H9 (cell line): ENCODE data around the gene CASD1. TPM values are rescaled to one million over a fixed set of nuclear protein-coding genes. Genes with fewer than 3 reads are reported as not detected.

ENCODE experiments used
- DNase-seq: peaks from one replicate; pipeline ENCODE4 v3.0.0-alpha.2; 2017
- H2AFZ ChIP-seq: one replicate; pipeline ENCODE4 v1.6.1; 2013; ENCODE audit warnings: mild to moderate bottlenecking, low read length, control low read depth, moderate library complexity
- H2AK5ac ChIP-seq: 2 replicates; pipeline ENCODE4 v1.6.1; 2013; ENCODE audit warnings: low read length, control low read depth, mixed read lengths; ENCODE audit not compliant: insufficient read length
- H2BK120ac ChIP-seq: one replicate; pipeline ENCODE4 v1.6.1; 2013; ENCODE audit warnings: low read depth, mild to moderate bottlenecking, low read length, control low read depth, inconsistent platforms; ENCODE audit not compliant: poor library complexity, severe bottlenecking
- H2BK12ac ChIP-seq: 2 replicates; pipeline ENCODE4 v1.6.1; 2013; ENCODE audit warnings: low read length, control low read depth, mixed read lengths, low read depth; ENCODE audit not compliant: insufficient read length
- H2BK15ac ChIP-seq: 2 replicates; pipeline ENCODE4 v1.6.1; 2013; ENCODE audit warnings: low read depth, low read length, control low read depth
- H2BK20ac ChIP-seq: one replicate; pipeline ENCODE4 v1.6.1; 2013; ENCODE audit warnings: low read depth, mild to moderate bottlenecking, low read length, control low read depth, inconsistent platforms; ENCODE audit not compliant: poor library complexity, severe bottlenecking
- H2BK5ac ChIP-seq: 2 replicates; pipeline ENCODE4 v1.6.1; 2013; ENCODE audit warnings: low read length, control low read depth, mixed read lengths; ENCODE audit not compliant: insufficient read length
- H3K14ac ChIP-seq: 2 replicates; pipeline ENCODE4 v1.6.1; 2013; ENCODE audit warnings: low read length, control low read depth; ENCODE audit not compliant: insufficient read depth
- H3K18ac ChIP-seq: 2 replicates; pipeline ENCODE4 v1.6.1; 2013; ENCODE audit warnings: low read depth, mild to moderate bottlenecking, mixed read lengths, low read length, control low read depth; ENCODE audit not compliant: insufficient read length
- H3K23ac ChIP-seq: 2 replicates; pipeline ENCODE4 v1.6.1; 2013; ENCODE audit warnings: low read length, control low read depth, mixed read lengths, low read depth; ENCODE audit not compliant: insufficient read length
- H3K23me2 ChIP-seq: 2 replicates; pipeline ENCODE4 v1.6.1; 2013; ENCODE audit warnings: low read depth, mild to moderate bottlenecking, mixed read lengths, low read length, control low read depth; ENCODE audit not compliant: insufficient read length, poor library complexity, severe bottlenecking
- H3K27ac ChIP-seq: 2 replicates; pipeline ENCODE4 v1.5.1; 2013; ENCODE audit warnings: low read length, control low read depth, mixed read lengths, low read depth; ENCODE audit not compliant: insufficient read length
- H3K27me3 ChIP-seq: 2 replicates; pipeline ENCODE4 v1.6.1; 2013; ENCODE audit warnings: low read length, control low read depth, inconsistent platforms; ENCODE audit not compliant: insufficient read depth
- H3K4ac ChIP-seq: 2 replicates; pipeline ENCODE4 v1.6.1; 2013; ENCODE audit warnings: low read depth, mild to moderate bottlenecking, control low read depth, inconsistent platforms, low read length, moderate library complexity
- H3K4me1 ChIP-seq: 2 replicates; pipeline ENCODE4 v1.6.1; 2013; ENCODE audit warnings: low read length, control low read depth, inconsistent platforms; ENCODE audit not compliant: insufficient read depth
- H3K4me2 ChIP-seq: 2 replicates; pipeline ENCODE4 v1.6.1; 2013; ENCODE audit warnings: low read length, control low read depth, mixed read lengths; ENCODE audit not compliant: insufficient read length, insufficient read depth
- H3K56ac ChIP-seq: 2 replicates; pipeline ENCODE4 v1.6.1; 2013; ENCODE audit warnings: low read depth, mild to moderate bottlenecking, mixed read lengths, low read length, control low read depth; ENCODE audit not compliant: insufficient read length
- H3K79me1 ChIP-seq: 2 replicates; pipeline ENCODE4 v1.6.1; 2013; ENCODE audit warnings: low read depth, mild to moderate bottlenecking, moderate library complexity, low read length, control low read depth, inconsistent platforms; ENCODE audit not compliant: insufficient read depth, poor library complexity, severe bottlenecking
- H3K79me2 ChIP-seq: 2 replicates; pipeline ENCODE4 v1.6.1; 2013; ENCODE audit warnings: low read length, control low read depth, inconsistent platforms; ENCODE audit not compliant: insufficient read depth
- H3K9ac ChIP-seq: 2 replicates; pipeline ENCODE4 v1.6.1; 2013; ENCODE audit warnings: low read length, control low read depth, mixed read lengths; ENCODE audit not compliant: insufficient read length; ENCODE audit errors: extremely low read depth
- H3K9me3 ChIP-seq: one replicate; pipeline ENCODE4 v1.6.1; 2013; ENCODE audit warnings: low read depth, low read length, inconsistent platforms; ENCODE audit not compliant: control insufficient read depth
- H3T11ph ChIP-seq: one replicate; pipeline ENCODE4 v1.6.1; 2013; ENCODE audit warnings: mild to moderate bottlenecking, low read length, control low read depth, inconsistent platforms
- H4K20me1 ChIP-seq: one replicate; pipeline ENCODE4 v1.6.1; 2013; ENCODE audit not compliant: control insufficient read depth, insufficient read length, insufficient read depth
- H4K5ac ChIP-seq: 2 replicates; pipeline ENCODE4 v1.6.1; 2013; ENCODE audit warnings: low read depth, mild to moderate bottlenecking, mixed read lengths, low read length, control low read depth; ENCODE audit not compliant: insufficient read length
- H4K8ac ChIP-seq: replicated peaks from 2 replicates; pipeline ENCODE4 v1.6.1; 2013; ENCODE audit warnings: low read length, control low read depth, mixed read lengths, low read depth; ENCODE audit not compliant: insufficient read length
- H4K91ac ChIP-seq: 2 replicates; pipeline ENCODE4 v1.6.1; 2013; ENCODE audit warnings: low read depth, mild to moderate bottlenecking, moderate library complexity, mixed read lengths, low read length, control low read depth; ENCODE audit not compliant: insufficient read length
- H3K27ac Mint-ChIP-seq, 3 experiments: 2 replicates in 2 of 3; 3 replicates in 1 of 3; pipeline ENCODE4 v1.8.0; 2020 to 2021; ENCODE audit warnings: mixed read lengths in 3 of 3, mild to moderate bottlenecking in 1 of 3, moderate library complexity in 1 of 3
- H3K27me3 Mint-ChIP-seq: 2 replicates; pipeline ENCODE4 v1.8.0; 2021; ENCODE audit warnings: low read depth, mild to moderate bottlenecking, moderate library complexity, mixed read lengths
- H3K36me3 Mint-ChIP-seq, 3 experiments: 2 replicates in 2 of 3; 3 replicates in 1 of 3; pipeline ENCODE4 v1.8.0; 2020 to 2021; ENCODE audit warnings: low read depth in 3 of 3, mixed read lengths in 3 of 3; ENCODE audit not compliant: insufficient read depth in 1 of 3
- H3K4me1 Mint-ChIP-seq, 2 experiments: 2 replicates each; pipeline ENCODE4 v1.8.0; 2020; ENCODE audit warnings: mixed read lengths in 2 of 2
- H3K4me3 Mint-ChIP-seq, 2 experiments: 2 replicates in 1 of 2; 3 replicates in 1 of 2; pipeline ENCODE4 v1.8.0; 2020 to 2021; ENCODE audit warnings: mild to moderate bottlenecking in 2 of 2, mixed read lengths in 2 of 2, moderate library complexity in 1 of 2
- H3K9me3 Mint-ChIP-seq, 2 experiments: 2 replicates in 1 of 2; 3 replicates in 1 of 2; pipeline ENCODE4 v1.8.0; 2020; ENCODE audit warnings: mild to moderate bottlenecking in 2 of 2, mixed read lengths in 2 of 2, moderate library complexity in 1 of 2
- CTCF ChIP-seq: fragments of 200-600 bp; sonication (generic); conservative IDR thresholded peaks from 3 replicates; pipeline ENCODE4 v1.8.0; 2021; ENCODE audit warnings: antibody characterized with exemption, mild to moderate bottlenecking
- WGBS: extraction: QIAGEN DNeasy Blood & Tissue Kit; methylation state at CpG from one replicate; pipeline ENCODE4 v1.1.7; 2013; ENCODE audit warnings: missing lambda C conversion rate, low lambda C conversion rate, mixed read lengths; ENCODE audit not compliant: insufficient read length; ENCODE audit errors: extremely low coverage; 5-methylcytosine and 5-hydroxymethylcytosine counted together
- total RNA-seq: library from RNA; stranded (reverse); gene quantifications from 2 replicates; pipeline ENCODE4 v1.2.1, GENCODE V29; 2021

Gene CASD1
- total RNA-seq, 1 experiment from 2014 or later: 21.6 TPM

DNA sequence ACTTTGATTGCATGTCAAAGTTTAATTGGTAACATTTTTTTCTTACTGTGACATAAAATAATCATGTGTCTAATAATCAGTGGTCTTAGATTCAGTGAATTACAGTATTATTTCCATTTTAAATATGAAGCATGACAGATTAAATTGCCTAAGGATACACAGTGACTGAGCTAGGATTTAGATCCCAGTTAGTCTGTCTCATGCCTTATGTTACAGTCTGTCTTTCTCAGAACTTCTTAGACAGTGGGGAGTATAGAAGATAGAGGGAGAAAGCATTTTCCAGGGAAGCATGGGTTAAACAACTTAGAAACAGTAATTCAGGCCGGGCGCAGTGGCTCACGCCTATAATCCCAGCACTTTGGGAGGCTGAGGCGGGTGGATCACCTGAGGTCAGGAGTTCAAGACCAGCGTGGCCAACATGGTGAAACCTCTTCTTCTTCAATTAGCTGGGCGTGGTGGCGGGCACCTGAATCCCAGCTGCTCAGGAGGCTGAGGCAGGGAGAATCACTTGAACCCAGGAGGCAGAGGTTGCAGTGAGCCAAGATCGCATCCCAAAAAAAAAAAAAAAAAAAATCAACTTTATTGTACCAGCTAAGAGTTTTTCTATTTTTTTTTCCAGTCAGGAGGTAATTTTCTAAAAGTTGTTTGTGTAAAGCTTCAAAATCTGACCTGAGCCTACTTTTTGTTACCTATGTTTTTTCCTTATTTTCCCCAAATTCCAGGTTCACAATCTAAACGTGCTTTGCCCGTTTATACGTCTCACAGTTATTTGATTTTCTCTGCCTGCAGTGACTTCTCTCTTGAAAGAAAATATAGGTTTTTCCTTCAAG lies 3.3 kb downstream of the CASD1 start:
- Histone ChIP-seq H4K5ac (no peak overlapping the region), H3K79me1 (no peaks in the 10 kb centered on the region), H3K27ac (no peak overlapping the region), H4K91ac (no peak overlapping the region), H3T11ph (no peak overlapping the region), H3K23ac (no peak overlapping the region), H3K9me3 (no peaks in the 10 kb centered on the region), H3K27me3 (no peaks in the 10 kb centered on the region), H3K14ac (no peak overlapping the region), H3K56ac (no peak overlapping the region), H3K18ac (no peak overlapping the region), H3K23me2 (peaks cover 3% of the 10 kb centered on the region), H2BK20ac (no peak overlapping the region), H2BK12ac (no peak overlapping the region), H4K20me1 (no peaks in the 10 kb centered on the region), H3K79me2 (peaks cover 8% of the 10 kb centered on the region; the same call in 1 of the 2 replicates), H2BK120ac (no peak overlapping the region), H2BK15ac (no peak overlapping the region), H3K4me2 (no peak overlapping the region), H4K8ac (no peak overlapping the region), H2AK5ac (no peak overlapping the region), H2BK5ac (no peak overlapping the region), H3K4ac (no peak overlapping the region), H2AFZ (no peak overlapping the region), H3K9ac (no peak overlapping the region), H3K4me1 (peaks cover 3% of the 10 kb centered on the region; the same call in 1 of the 2 replicates)
- H3K4me3 Mint-ChIP-seq: peak overlapping the region in 1 of 2 experiments; percentile 7; a peak in 2 of 5 replicates
- DNase-seq: no peak
- no peak for TF ChIP-seq CTCF
- no peaks in the 10 kb centered on the region for H3K9me3 Mint-ChIP-seq
- H3K27me3 Mint-ChIP-seq: no peaks in the 10 kb centered on the region
- H3K27ac Mint-ChIP-seq: peak overlapping the region in 1 of 3 experiments; percentile 66; a peak in 2 of 7 replicates
- peaks cover 52 to 63% of the 10 kb centered on the region in 2 experiments for H3K4me1 Mint-ChIP-seq
- WGBS: no CpG with 5 or more reads among the region's 11 CpGs
- H3K36me3 Mint-ChIP-seq: no peaks in the 10 kb centered on the region; a peak in 1 of 7 replicates
